ENCODE data around the gene MYH11. TPM values are rescaled to one million over a fixed set of nuclear protein-coding genes. Genes with fewer than 3 reads are reported as not detected.

The MYH11 gene
- total and polyA plus RNA-seq, 10 donors: 9.6 to 135 (median 110) TPM

- TF ChIP-seq CTCF (IDR thresholded peaks at IDR 0.05 in 8 of 11, conservative IDR thresholded peaks at IDR 0.05 in 3 of 11): no peak
- TF ChIP-seq POLR2A (IDR thresholded peaks at IDR 0.05): no peak
- TF ChIP-seq POLR2AphosphoS5 (IDR thresholded peaks at IDR 0.05): no peak
- Histone ChIP-seq H3K4me1 (peaks cover 0 to 15% (median 9%) of the 10 kb centered on the region in 6 donors), H3K4me3 (no peak overlapping the region), H3K36me3 (peaks cover 0 to 92% (median 42%) of the 10 kb centered on the region in 6 donors), H3K27me3 (replicated peaks in 1 of 7) (no peaks in the 10 kb centered on the region), H3K27ac (no peak overlapping the region), H3K9me3 (no peaks in the 10 kb centered on the region)
- intact Hi-C loops (cut with DNase I; ENCODE audit: low total_unique reads): no loop called here
- WGBS, 5 donors: 74 to 93% (median 87%) methylated on average over 5 of the region's 5 CpGs
- DNase-seq: no peak
These were observed 19.7 kb upstream of the MYH11 start for GRCh38 chr16:15876503-15876902.

- Histone ChIP-seq H3K4me3 (no peak overlapping the region), H3K36me3 (peaks cover 0 to 92% (median 46%) of the 10 kb centered on the region in 6 donors), H3K4me1 (peaks cover 0 to 22% (median 9%) of the 10 kb centered on the region in 6 donors), H3K27ac (peak overlapping the region in 5 of 8 donors; percentile 7 to 41 (median 29)), H3K27me3 (replicated peaks in 1 of 7) (no peaks in the 10 kb centered on the region), H3K9me3 (no peaks in the 10 kb centered on the region)
- 43 to 64% (median 57%) methylated on average over 7 of the region's 7 CpGs for WGBS, 5 donors
- no peak for DNase-seq
- intact Hi-C loops (cut with DNase I; ENCODE audit: low total_unique reads): loop anchor here (5.0 kb wide), 1 partner anchor 252 kb away; no protein-coding TSS in a partner anchor
- TF ChIP-seq POLR2AphosphoS5 (IDR thresholded peaks at IDR 0.05): peak in 1 of 3 donors; percentile 26
- TF ChIP-seq POLR2A (IDR thresholded peaks at IDR 0.05): no peak
- peak in 10 of 11 experiments; percentile 18 to 73 (median 56) for TF ChIP-seq CTCF (IDR thresholded peaks at IDR 0.05 in 8 of 11, conservative IDR thresholded peaks at IDR 0.05 in 3 of 11)
These were observed 18.0 kb upstream of the MYH11 start for GRCh38 chr16:15874745-15875314.

- peaks cover 0 to 92% (median 51%) of the 10 kb centered on the region in 6 donors for H3K36me3 ChIP-seq
- intact Hi-C loops (cut with DNase I; ENCODE audit: low total_unique reads): loop anchor here (5.0 kb wide), 1 partner anchor 254 kb away; no protein-coding TSS in a partner anchor
- no peak for DNase-seq
- 56 to 93% (median 89%) methylated on average over 1 of the region's 1 CpG for WGBS, 5 donors
- no peaks in the 10 kb centered on the region for H3K27me3 ChIP-seq (replicated peaks in 1 of 7)
- no peak overlapping the region for H3K4me3 ChIP-seq
- H3K27ac ChIP-seq: no peak overlapping the region
- H3K4me1 ChIP-seq: peaks cover 0 to 20% (median 9%) of the 10 kb centered on the region in 6 donors
- TF ChIP-seq CTCF (IDR thresholded peaks at IDR 0.05 in 8 of 11, conservative IDR thresholded peaks at IDR 0.05 in 3 of 11): no peak
- TF ChIP-seq POLR2A (IDR thresholded peaks at IDR 0.05): no peak
- TF ChIP-seq POLR2AphosphoS5 (IDR thresholded peaks at IDR 0.05): no peak
- no peaks in the 10 kb centered on the region for H3K9me3 ChIP-seq
These were observed 16.9 kb upstream of the MYH11 start for GRCh38 chr16:15873737-15874136.

- TF ChIP-seq CTCF (IDR thresholded peaks at IDR 0.05 in 8 of 11, conservative IDR thresholded peaks at IDR 0.05 in 3 of 11) (no peak), POLR2A (IDR thresholded peaks at IDR 0.05) (no peak), POLR2AphosphoS5 (IDR thresholded peaks at IDR 0.05) (no peak)
- no peak overlapping the region for H3K27ac ChIP-seq
- peaks cover 0 to 20% (median 9%) of the 10 kb centered on the region in 6 donors for H3K4me1 ChIP-seq
- intact Hi-C loops (cut with DNase I; ENCODE audit: low total_unique reads): loop anchor here (5.0 kb wide), 1 partner anchor 254 kb away; no protein-coding TSS in a partner anchor
- no peak overlapping the region for H3K4me3 ChIP-seq
- WGBS, 5 donors: 81 to 96% (median 89%) methylated on average over 2 of the region's 2 CpGs
- no peak for DNase-seq
- H3K9me3 ChIP-seq: no peaks in the 10 kb centered on the region
- no peaks in the 10 kb centered on the region for H3K27me3 ChIP-seq (replicated peaks in 1 of 7)
- peaks cover 0 to 92% (median 51%) of the 10 kb centered on the region in 6 donors for H3K36me3 ChIP-seq
These were observed 16.5 kb upstream of the MYH11 start for GRCh38 chr16:15873301-15873700.

Data from spleen (tissue), 11 donors.